Bone marrow (tissue), 2 donors: ENCODE results near the gene FYB1.

ENCODE experiments used
- DNase-seq, 2 donors: peaks; one replicate each; lab custom pipeline; 2025; lab: John Stamatoyannopoulos, UW

Gene FYB1

DNA sequence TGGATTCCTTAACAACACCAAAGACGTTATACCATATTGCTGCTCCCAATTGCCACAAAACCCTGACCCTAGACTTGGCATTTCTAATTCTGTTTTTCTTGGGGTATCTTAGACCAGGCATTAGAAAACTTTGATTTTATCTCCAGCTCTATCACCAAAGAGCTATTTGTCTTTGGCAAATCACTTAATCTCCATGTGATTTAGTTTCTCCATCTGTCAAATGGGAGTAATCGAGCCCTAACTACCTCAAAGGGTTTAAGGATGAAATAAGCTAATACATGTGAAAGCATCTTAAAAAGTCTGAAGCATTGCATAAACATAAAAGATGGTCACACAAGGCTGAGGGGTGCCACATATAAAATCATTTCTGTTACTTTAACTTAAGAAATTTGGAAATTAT is 60.6 kb downstream of the FYB1 start:
- no peak for DNase-seq

DNA sequence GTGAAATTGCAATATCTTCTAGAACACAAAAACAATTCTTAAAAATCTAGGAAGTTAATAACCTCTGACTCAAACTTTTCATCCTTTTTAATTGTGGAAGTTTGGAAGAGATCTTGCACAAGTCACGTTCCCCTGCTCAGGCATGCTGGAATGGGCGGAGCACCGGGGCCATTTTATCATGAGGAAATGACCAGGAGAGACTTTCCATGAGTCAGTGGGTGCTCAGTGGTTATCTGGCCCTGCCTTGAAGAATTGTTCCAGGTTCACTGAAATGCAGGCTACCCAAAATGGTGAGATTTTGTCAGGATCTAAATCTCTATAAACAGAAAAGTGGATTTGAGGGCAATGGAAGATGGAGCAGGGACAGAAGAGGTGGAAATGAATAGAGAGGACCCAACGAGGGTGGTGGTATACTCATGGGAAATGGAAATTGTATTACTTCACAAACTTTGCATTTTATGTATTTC is 61.2 kb downstream of the FYB1 start:
- no peak for DNase-seq

DNA sequence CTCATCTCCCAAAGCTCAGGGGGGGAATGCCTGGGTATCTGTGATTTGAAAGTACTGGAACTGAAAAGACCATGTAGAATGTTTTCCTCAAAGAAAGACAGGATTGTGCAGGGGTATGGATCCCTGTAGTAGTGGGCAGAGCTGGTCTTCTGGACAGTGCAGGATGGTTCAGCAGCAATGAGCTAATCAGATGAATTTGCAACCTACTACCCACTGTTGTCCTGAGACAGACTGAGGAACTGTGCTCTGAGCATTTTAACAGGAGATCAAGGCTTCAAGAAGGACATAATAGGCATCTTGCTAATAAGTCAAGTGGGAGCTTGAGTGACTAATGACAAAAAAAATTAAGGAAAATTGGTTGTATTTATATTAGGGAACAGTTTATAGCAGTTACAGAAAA is 61.7 kb downstream of the FYB1 start:
- no peak for DNase-seq

DNA sequence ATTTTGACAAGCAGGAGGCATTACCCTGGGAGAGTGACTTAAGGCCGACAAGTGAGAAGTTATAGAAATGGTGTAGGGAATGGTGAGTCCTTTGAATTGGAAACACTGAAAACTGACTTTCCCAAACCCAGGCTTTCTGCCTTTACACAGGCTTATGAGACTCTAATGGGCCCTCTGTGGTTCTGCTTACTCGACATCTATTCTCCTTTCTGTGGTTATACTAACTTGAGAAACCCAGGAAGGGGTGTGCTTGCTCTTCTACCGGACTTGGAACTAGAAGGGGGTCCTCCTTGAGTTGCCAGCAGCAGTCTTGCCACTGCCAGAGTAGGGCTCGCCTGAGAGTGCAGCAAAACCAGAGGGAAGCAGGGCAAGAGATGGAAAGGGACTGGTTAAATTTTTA is 63.3 kb downstream of the FYB1 start:
- no peak for DNase-seq

DNA sequence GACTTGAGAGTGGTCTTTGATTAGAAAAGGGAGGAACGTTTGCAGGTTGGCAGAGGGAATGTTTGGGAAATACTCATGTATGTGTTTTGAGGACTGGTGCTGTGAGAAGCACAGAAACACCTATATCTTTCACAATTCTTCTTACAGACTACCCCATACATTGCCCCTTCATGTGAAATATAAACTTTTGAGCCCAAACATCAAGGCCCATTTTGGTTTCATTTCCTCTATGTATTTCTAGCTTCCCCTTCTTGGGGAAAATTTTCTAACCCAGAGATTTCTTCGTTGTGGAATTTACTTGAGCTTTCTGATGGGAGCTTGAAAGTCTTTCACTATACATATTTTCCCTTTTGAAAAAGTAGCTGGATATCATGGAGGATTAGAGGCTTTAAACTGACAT is 67.6 kb downstream of the FYB1 start:
- DNase-seq = no peak

DNA sequence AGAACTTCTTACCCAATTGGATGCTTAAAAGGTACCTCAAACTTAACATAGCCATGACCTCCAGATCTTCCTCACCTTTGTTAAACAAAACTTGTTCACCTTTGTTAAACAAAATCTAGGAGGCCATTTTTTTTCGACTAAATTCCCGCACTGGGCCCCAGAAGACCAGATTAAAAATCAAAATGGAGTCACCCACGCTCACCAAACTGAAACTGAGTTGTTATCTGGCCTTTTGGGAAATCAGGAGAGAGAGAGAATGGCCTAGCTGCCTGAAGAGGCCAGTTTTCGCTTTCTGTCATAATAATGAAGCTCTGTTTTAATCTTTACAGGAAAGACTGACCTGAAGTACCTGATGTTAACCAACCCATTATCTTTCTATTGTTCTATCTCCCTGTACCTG is 69.4 kb downstream of the FYB1 start:
- DNase-seq = no peak

DNA sequence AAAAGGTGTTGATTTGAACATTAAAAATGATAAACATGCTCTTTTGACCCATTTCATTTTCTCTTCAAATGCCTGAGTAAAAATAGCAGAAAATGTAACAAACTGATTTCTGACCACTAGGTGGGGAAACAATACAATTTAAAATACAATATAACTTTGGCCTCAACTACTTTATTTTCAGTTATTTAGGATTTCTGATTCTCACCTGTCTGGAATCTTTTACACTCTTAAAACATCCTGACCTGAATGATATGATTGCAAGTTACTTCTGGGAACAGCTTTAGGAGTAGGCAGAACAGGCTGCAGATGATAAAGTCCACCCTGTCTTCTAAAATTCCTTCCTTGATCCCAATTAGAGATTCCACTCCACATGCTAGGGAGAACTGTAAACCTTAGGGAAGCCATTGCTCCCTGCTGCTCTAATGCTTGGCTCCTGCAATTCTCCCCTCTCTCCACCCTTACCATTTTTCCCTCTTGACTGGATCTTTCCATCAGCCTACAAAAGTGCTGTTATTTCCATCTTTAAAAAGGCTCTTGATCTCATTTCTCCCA is 70.3 kb downstream of the FYB1 start:
- DNase-seq = no peak

DNA sequence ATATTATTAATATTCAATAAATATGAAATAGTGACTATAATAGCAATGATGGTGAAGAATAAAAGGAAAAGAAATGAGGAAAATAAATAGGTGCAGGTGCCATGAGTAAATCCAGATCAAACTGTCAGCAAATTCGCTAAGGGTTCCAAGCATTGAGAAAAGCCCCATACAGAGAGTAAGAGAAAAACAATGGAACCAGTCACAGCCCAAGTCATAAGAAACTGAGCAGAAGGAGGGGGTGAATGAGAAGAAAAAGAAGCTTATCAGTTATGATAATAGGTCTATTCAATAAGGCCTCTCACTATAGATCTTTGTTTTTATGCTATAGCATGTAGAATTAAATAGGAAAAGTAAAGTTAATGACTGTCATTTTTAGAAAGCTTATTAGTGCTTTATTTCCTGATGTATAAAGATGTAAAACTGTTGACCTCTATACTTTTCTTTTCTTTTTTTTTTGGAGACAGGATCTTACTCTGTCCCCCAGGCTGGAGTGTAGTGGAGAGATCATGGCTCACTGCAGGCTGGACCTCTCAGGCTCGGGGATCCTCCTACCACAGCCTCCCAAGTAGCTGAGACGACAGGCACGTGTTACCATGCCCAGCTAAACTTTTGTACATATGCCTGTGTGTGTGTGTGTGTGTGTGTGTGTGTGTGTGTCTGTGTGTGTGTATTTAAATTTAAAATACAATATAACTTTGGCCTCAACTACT is 72.4 kb downstream of the FYB1 start:
- DNase-seq = no peak

DNA sequence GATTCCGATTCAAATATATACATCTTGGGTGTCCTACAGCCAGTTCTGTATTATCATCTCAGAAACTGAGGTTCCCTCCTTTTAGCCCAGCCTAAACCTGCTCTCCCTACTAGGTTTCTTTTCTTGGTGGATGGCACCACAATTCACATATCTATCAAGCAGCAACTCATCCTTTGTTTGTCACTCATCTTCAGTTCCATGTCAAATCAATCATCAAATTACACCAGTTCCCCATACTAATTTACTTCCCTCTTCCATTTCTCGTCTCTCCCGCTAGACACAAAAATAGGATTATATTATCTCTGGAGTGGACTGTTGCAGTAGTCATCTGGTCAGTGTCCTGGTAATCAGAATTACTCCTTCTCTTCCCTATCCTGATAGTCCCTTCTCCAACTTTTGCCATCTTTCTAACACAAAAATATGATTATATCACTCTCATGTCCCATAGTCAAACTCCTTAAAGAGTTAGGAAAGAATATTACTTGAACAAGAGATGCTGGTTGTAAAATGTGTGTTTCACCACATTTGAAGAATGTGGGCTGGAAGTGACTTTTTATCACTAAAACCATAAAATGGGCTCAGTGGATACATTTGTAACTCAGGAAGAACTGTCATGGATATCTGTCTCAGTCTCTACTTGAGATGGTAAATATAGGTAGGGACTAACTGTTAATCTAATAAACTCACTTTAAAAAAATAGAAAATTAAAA is 76.1 kb downstream of the FYB1 start:
- no peak for DNase-seq

DNA sequence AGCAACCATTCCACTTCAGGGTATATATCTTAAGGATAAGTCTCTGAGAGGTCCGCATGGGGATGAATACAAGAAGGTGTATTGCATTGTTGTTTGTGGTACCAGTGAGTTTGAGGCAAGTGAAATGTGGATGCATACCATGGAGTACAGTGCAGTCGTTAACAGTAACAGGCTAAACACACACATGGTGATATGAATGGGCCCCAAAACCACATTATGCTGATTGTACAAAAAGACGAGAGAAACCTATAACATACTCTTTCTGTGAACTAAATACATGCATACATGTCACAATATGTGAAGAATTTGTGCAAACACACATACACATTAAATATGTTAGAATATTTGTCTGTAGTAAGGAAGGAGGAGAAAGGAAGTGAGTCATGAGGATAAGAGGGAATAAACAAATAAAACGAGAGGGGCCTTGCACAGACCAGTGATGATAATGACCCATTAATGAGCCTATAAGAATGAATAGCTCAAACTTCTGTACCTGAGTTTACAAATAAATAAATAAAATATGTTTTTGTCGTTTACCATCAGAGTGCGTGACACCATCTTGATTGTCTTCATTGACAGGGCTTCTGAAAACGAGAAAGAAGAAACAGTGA is 78.7 kb downstream of the FYB1 start:
- DNase-seq = no peak

DNA sequence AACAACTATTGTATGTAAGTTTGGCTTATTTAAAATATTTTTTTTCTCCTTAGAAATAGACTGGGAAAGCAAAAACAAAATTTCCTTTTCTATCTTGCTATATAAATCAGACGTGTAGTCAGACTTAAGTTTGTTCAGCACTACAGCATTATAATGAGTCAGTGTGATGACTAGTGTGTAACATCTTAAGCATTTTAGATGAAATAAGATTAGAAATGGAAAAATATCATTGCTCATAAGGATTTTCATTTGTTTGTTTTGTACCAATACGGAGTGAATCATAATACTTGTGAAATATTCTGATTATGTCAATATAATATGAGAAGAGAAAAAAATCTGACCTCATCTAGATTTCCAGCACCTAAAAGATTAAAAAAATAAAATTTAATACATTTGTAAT is 80.5 kb downstream of the FYB1 start:
- no peak for DNase-seq

DNA sequence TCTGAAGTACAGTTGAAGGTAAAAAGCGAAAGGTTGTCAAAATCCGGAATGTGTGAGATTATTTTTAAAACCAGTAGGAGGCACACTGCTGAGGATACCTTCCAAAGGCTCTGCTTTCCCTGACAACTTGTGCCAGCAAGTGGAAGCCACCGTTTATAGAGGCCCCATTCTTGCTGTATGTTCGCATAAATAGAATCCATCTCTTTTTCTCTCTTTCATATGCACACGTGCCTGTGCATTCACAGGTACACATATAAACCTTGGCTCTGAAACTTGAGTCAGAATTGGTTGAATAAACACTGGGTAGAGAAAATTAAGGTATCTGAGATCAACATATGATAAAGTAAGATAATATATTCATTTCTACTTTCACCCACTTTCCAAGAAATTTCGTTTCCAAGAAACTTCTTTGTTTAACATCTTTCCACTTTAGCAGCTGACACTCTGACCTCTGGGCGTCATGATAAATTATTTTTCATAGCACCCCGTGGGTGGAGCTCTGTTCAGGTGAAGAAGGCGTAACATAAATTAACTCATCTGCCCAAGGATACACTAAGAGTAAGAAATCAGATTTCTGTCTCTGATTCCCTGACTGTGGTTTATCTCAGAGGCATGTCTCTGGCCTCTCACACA is 81.4 kb downstream of the FYB1 start:
- no peak for DNase-seq

DNA sequence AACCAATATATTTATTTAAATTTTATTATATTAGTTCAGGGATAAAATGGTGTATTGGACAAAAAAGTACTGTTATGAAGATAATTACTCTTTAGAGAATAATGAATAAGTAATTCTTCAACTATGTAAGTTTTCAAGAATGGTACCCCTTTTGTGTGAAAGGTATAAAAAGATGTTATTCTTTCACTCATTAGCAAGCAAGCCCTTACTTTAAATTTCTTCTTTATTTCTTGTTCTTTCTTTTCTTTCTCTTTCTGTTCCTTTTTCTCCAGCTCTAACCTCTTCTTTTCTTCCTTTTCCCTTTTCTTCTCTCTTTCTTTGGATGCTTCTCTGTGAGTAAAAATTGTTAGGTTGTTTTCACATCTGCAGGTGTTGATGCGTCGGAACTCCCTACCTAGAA is 82.0 kb downstream of the FYB1 start:
- DNase-seq = no peak

DNA sequence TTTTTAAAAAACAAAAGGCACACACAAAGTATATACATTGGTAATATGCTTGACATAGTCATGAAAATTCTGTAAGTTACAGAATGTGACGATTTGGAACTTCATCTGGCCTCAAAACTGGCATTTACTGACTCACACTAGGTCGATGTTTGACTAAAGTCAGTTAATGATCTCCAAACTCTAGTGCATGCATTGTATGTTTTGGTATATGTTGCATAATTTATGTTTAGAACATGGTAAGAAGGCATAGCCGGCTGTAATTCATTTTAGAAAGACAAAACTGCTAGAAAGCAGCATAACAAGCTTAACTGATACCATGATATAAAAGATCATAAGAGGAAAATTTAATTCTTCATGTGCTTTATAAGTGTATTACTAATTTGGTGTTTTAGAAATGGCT is 86.6 kb downstream of the FYB1 start:
- no peak for DNase-seq

DNA sequence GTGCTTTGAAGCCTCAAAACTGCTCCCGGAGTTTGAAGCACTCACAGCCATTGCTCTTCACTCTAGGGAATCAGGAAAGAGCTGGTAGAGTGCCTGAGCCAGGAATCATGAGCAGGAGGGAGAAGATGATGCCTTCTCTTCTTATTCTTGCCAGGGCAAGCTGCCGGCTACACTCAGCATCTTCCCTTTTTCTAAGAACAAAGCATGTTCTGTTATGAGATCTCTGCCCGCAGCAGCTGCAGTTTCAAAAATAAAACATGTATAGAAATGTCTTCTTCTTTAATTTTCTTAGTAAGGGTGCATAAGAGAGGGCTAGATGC is 87.3 kb downstream of the FYB1 start:
- DNase-seq = no peak

DNA sequence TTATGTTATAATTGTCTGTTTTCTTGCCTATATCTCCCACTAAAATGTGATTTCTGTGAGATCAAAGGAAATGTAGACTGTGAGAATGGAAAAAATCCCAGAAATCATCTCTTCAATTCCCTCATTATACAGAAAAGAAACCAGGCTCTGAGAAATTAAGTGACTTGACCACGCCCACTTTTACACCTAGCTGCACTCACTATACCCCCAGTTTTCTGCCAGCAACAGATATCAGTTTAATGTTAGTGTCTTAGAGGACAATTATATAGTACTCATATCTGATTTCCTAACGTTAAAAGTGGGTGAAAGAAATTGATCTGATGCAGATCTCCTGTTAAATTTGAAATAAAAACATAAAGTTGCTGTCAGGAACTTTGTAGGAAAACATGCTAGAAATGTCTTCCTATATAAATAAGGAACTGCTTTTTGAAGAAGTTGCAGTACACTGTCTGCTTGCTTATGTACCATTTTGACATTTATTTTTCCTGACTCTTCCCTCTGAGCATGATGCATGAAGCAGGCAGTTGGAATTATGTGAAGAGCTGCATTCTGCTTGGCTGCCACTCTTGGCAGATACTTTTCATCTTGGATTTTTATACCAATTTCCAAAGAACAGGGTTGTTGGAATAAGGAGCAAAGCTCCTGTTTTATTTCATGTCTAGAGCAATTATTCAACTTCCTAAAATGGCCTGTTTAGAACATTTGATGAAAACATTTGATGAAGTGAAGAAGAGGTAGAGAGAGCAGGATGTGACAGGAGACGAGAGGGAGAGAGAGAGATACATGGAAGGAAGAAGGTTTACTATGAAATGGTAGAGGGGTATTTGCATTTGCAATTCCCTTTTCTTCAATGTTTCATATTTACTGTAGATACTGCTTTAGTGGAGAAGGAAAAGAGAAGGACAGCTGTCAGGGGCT is 87.9 kb downstream of the FYB1 start:
- DNase-seq = no peak

DNA sequence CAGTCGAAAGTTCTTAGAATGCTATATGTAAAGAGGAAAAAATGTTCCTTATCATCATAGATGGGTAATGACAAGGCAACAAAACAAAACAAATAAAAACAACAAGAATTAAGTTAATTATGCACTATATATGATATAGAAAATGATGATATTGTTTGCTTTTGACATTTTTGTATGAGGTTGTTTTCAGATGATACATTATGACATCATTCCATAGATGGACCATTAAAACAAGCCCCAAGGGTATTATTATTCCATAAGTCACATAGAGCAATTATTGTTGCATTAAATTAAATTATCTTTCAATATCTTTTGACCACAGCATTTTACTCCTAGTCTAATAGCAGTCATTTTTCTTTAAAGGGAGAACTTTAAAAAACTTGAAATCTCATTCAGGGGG is 88.6 kb downstream of the FYB1 start:
- no peak for DNase-seq

DNA sequence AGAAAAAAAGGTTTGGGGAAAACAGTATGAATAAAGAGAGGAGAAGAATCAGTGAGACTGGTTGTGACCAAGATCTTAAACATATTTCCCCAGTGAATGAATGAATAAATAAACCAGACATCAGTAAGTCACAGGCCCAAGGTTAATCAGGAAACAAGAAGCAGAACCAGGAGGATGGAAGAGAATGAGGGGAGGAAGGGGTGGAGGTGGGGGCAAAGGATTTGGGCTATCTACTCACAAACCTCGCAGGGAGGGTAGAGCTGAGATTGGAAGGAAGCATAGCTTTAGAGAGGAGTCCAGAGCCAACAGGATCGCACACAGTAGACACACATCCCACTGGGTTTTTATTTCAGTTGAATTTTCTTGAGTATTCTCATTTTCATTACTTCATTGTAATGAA is 97.4 kb downstream of the FYB1 start:
- no peak for DNase-seq

DNA sequence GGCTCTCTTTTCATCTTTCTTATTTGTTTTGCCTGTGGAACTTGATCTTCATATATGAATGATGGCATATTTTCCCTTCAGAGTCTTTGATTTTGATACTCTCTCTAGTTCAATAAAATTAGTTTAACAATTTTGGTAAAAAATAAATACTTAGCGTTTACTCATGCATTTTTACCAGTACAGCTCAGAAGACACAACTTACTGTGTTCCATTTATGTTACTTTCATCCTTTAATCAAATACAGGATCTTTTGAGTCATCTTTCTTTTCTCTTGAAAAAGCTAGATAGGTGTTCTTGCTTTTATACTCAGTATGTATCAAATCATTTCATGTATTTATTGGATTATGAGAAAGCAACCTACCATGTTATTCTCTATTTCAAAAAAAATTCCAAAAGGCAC is 98.0 kb downstream of the FYB1 start:
- no peak for DNase-seq

DNA sequence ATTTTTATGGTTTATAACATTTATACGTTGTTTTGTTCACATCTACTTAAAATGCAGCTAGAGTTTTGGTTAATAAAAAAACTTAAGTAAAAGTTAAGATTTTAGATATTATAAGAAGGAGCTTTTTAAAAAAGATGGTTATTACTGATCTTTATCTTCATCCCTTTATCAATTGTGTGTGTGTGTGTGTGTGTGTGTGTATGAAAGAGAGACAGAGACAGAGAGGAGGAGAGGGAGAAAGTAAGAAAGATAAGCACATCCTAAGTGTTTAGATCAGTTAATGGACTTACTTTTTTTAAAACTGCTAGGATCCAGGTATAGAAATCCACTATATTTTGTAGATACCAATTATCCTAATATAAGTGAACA is 99.3 kb downstream of the FYB1 start:
- DNase-seq = no peak

DNA sequence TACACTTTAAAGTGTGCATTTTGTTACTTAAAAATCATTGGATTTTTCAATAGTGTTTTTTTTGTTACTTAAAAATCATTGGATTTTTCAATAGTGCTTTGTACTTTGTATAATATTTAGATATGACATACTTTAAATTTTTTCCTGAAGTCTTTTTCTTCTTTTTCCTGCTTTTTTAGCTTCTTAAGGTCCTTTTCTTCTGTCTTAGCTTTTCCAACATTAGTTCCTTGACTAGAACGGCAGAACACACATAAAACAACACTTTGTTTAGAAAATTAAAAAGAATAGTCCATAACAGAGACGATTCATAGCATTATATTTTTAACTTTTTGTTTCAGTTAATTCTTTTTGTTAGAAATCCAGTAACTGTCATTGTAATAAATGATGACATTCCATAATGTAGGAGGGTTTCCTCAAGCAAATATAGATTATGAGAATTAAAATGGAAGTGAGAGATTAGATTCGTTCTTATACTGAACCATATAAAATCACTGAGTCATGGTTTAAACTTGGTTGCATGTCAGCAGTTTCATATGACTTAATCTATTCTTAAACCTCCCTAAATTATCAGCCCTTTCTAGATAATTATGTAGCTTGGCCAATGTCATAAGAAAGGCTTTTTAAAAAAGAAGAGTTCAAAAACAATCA is 99.8 kb downstream of the FYB1 start:
- no peak for DNase-seq
